Kidney epithelial cell (primary cell): ENCODE measurements around the gene OR51B6. TPM values are rescaled to one million over a fixed set of nuclear protein-coding genes. Genes with fewer than 3 reads are reported as not detected.
"Not testable (repeated sequence)": the region's sequence is repeated elsewhere in the genome, so short reads cannot be mapped to it uniquely, and the experiment has no call there.

Source experiments
- DNase-seq: peaks from one replicate; pipeline ENCODE4 v3.0.0-alpha.2; 2010; ENCODE audit warnings: low read depth
- H3K27me3 ChIP-seq: 2 replicates; pipeline ENCODE4 v1.6.0; 2011; ENCODE audit warnings: low read length; ENCODE audit not compliant: control insufficient read depth, insufficient read depth
- H3K36me3 ChIP-seq: 2 replicates; pipeline ENCODE4 v1.5.1; 2011; ENCODE audit warnings: low read length; ENCODE audit not compliant: control insufficient read depth, insufficient read depth
- H3K4me3 ChIP-seq: 2 replicates; pipeline ENCODE4 v1.5.1; 2011; ENCODE audit warnings: low read depth, mild to moderate bottlenecking, control low read depth, low read length
- total RNA-seq: library from RNA; depleted of rRNA; stranded (reverse); fragments of >200 nt; gene quantifications from 2 replicates; pipeline ENCODE4 v1.2.3, GENCODE V29; 2015
- TF ChIP-seq, protein P1 (sequence below): IDR thresholded peaks from 2 replicates; pipeline ENCODE4 v1.5.1; 2011; ENCODE audit warnings: mild to moderate bottlenecking, moderate library complexity, low read length, control low read depth, inconsistent platforms; ENCODE audit not compliant: insufficient read depth, poor library complexity, severe bottlenecking

OR51B6 gene
- total RNA-seq, 1 donor from 2014 or later, result not detected

DNA sequence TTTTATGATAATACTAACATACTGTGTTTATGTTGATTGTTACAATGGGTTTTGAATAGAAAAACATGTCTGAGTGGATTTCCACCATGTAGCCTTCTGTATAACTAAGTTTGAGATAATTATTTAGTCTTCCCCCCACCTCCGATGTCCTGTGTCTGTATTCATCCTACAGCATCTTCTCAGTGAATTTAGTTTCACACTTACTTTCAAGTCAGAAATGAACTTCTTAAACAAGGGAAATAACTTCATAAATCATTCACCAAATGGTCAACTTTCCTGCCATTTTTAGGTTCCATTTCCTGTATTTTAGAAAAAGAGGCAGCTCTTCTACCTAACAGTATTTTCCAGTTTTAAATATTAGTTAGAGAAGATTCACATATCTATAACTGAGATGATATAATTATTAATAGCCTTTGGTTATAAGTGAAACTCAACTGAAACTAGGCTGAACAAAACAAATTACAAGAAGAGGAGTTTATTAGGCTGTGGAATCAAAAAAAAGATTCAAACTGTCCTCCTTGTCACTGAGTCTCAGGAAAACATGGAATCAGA, 11.5 kb upstream of the OR51B6 start:
- TF ChIP-seq, protein P1, sequence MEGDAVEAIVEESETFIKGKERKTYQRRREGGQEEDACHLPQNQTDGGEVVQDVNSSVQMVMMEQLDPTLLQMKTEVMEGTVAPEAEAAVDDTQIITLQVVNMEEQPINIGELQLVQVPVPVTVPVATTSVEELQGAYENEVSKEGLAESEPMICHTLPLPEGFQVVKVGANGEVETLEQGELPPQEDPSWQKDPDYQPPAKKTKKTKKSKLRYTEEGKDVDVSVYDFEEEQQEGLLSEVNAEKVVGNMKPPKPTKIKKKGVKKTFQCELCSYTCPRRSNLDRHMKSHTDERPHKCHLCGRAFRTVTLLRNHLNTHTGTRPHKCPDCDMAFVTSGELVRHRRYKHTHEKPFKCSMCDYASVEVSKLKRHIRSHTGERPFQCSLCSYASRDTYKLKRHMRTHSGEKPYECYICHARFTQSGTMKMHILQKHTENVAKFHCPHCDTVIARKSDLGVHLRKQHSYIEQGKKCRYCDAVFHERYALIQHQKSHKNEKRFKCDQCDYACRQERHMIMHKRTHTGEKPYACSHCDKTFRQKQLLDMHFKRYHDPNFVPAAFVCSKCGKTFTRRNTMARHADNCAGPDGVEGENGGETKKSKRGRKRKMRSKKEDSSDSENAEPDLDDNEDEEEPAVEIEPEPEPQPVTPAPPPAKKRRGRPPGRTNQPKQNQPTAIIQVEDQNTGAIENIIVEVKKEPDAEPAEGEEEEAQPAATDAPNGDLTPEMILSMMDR, result no peak
- DNase-seq, result no peak
- no peak overlapping the region for H3K4me3 ChIP-seq
- no peaks in the 10 kb centered on the region for H3K36me3 ChIP-seq
- H3K27me3 ChIP-seq, result no peaks in the 10 kb centered on the region

DNA sequence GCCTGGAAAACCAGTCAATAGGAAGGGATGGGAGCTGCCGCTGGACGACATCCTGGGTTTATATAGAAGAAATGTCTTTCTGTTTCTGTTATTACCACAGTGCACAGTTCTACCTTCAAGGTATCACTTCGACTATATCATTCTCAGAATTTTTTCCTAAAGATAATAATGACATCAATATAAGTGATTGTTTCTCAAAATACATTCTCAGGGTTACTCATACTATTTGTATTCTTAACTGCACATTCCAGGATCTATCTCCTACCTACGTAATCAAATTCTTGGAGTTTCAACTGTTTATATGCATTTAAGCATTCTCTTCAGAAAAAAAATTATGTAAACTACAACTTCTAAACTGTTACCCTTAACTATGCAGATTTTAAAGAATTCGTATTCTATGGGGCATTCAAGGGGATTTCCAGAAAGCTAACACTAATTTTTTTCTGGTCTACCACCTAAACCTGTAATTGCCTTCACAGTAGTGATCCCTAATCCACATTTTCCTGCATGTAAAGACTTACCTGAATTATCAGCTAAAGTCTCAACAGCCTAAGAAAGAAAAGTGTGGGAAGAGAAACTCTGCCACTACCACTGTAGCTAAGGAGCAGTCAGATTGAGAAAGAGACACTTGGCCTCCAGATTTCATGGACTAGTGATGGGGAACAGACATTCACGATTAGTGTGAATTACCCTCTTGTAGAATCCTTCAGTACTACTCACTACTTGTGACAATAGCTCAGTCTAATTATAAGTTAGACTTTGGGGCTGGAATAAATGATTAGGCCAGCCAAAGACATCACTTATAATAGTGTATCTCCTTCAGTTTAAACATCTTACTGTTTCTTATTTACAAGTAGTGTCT, 7.6 kb upstream of the OR51B6 start, which contains the start of gene OR51B5:
OR51B5 (minus strand) TSS at position 51 of the 862 bp plus-strand sequence; CDS start at position 51, 0 bp downstream.
- Histone ChIP-seq H3K4me3 (no peak within 1 kb of the TSS), H3K27me3 (no peaks in the 10 kb centered on the region), H3K36me3 (no peaks in the 10 kb centered on the region)
- no peak for DNase-seq
- TF ChIP-seq, protein P1, result no peak

DNA sequence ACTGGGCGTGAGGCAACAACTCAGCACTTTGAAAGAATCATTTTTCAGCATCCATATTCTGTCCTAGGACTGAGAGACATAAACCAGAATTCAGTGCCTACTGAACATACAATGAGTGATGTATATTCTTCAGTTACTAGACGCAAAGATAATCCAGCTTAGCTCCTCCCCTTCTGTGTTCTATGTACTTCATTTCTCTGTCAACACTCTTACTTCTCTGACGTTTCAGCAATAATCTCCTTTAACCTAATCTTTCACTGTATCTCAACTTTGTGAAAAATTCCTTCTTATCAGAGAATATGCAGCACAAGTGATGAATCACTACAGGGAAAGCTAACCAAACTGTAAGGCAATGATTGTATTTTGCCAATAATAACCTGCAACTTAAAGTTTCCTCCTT, 5.5 kb upstream of the OR51B6 start:
- Histone ChIP-seq H3K36me3 (no peaks in the 10 kb centered on the region), H3K27me3 (no peaks in the 10 kb centered on the region), H3K4me3 (no peak overlapping the region)
- TF ChIP-seq, protein P1, result no peak
- DNase-seq, result no peak

DNA sequence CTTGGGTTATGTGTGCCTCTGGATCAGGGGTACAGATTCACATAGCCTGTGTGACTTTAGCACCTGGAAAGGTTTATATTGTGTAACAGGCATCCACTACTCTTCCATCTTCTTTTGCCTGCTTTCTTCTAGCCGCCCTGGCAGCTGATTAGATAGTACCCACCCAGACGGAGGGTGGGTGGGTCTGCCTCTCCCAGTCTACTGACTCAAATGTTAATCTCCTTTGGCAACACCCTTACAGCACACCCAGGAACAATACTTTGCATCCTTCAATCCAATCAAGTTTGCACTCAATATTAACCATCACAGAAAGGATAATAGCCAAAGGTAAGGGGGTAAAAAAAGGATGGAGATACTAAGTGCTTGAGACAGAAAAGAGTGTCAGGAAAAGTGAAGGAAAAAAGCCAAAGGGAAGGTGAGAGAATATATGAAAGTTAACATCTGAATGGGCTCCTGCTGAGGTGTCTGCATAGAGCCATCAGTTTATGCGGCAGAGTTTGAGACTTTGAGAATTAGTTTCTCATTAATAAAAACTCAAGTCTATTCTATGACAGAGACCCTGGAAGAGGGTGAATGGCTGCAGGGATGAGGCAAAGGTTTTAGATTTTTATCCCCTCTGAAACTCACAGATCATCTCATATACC, 2.6 kb upstream of the OR51B6 start:
- no peaks in the 10 kb centered on the region for H3K36me3 ChIP-seq
- no peak overlapping the region for H3K4me3 ChIP-seq
- no peak for DNase-seq
- TF ChIP-seq, protein P1, result no peak
- H3K27me3 ChIP-seq, result no peaks in the 10 kb centered on the region

DNA sequence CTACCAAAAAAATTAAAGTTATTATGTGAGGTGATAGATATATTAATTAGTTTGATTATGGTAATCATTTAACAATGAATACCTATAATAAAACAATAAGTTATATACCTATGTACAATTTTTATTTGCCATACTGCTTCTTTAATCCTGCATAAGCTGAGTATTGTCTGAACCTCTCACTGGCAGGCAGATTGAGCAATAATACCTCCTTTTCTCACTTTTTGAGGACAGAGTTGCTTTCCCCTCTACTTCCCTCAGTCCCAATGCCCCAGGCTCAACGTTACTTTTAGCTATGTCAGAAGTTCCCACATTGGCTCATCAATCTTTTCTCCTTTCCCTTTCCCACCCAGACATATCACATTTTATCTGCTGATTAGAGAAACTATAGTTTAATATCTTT, 1.8 kb upstream of the OR51B6 start:
- no peak overlapping the region for H3K4me3 ChIP-seq
- TF ChIP-seq, protein P1, result no peak
- H3K36me3 ChIP-seq, result no peaks in the 10 kb centered on the region
- DNase-seq, result no peak
- H3K27me3 ChIP-seq, result no peaks in the 10 kb centered on the region

DNA sequence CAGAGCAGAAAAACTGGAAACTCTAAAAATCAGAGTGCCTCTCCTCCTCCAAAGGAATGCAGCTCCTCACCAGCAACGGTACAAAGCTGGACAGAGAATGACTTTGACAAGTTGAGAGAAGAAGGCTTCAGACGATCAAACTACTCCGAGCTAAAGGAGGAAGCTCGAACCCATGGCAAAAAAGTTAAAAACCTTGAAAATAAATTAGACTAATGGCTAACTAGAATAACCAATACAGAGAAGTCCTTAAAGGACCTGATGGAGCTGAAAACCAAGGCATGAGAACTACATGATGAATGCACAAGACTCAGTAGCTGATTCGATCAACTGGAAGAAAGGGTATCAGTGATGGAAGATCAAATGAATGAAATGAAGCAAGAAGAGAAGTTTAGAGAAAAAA, 4.7 kb downstream of the OR51B6 start:
- not testable (repeated sequence) for H3K36me3 ChIP-seq, H3K27me3 ChIP-seq, H3K4me3 ChIP-seq, DNase-seq
